ENCODE data around the gene ITGB1BP1. TPM values are rescaled to one million over a fixed set of nuclear protein-coding genes. Genes with fewer than 3 reads are reported as not detected.

The ITGB1BP1 gene
- total RNA-seq, 4 donors from 2014 or later, result 32.0 to 106 (median 45.1) TPM

GRCh38 chr2:9360701-9361100 lies 62.6 kb downstream of the ITGB1BP1 start:
- Histone ChIP-seq H3K27me3 (no peaks in the 10 kb centered on the region), H3K27ac (no peak overlapping the region), H3K4me1 (no peaks in the 10 kb centered on the region), H3K9me3 (no peaks in the 10 kb centered on the region), H3K4me3 (no peak overlapping the region), H3K36me3 (no peaks in the 10 kb centered on the region)
- no peak for DNase-seq
- intact Hi-C loops (cut with DNase I; ENCODE audit: low total_unique reads), result no loop called here
- TF ChIP-seq CTCF (IDR thresholded peaks at IDR 0.05) (no peak), POLR2A (IDR thresholded peaks at IDR 0.05) (no peak)

GRCh38 chr2:9360110-9360509 lies 63.2 kb downstream of the ITGB1BP1 start:
- Histone ChIP-seq H3K4me3 (no peak overlapping the region), H3K27me3 (no peaks in the 10 kb centered on the region), H3K27ac (no peak overlapping the region), H3K9me3 (no peaks in the 10 kb centered on the region), H3K36me3 (no peaks in the 10 kb centered on the region), H3K4me1 (no peaks in the 10 kb centered on the region)
- no peak for DNase-seq
- intact Hi-C loops (cut with DNase I; ENCODE audit: low total_unique reads), result no loop called here
- TF ChIP-seq POLR2A (IDR thresholded peaks at IDR 0.05) (no peak), CTCF (IDR thresholded peaks at IDR 0.05) (no peak)

GRCh38 chr2:9359463-9359862 lies 63.9 kb downstream of the ITGB1BP1 start:
- H3K27ac ChIP-seq, result no peak overlapping the region
- intact Hi-C loops (cut with DNase I; ENCODE audit: low total_unique reads), result no loop called here

GRCh38 chr2:9358846-9359245 lies 64.5 kb downstream of the ITGB1BP1 start:
- intact Hi-C loops (cut with DNase I; ENCODE audit: low total_unique reads), result no loop called here
- H3K36me3 ChIP-seq, result no peaks in the 10 kb centered on the region

More at GRCh38 chr2:9359463-9359862, 63.9 kb downstream of the ITGB1BP1 start:
- TF ChIP-seq CTCF (IDR thresholded peaks at IDR 0.05), result no peak
- TF ChIP-seq POLR2A (IDR thresholded peaks at IDR 0.05), result no peak
- H3K4me3 ChIP-seq, result no peak overlapping the region
- H3K36me3 ChIP-seq, result no peaks in the 10 kb centered on the region
- H3K4me1 ChIP-seq, result no peaks in the 10 kb centered on the region
- DNase-seq, result no peak
- H3K27me3 ChIP-seq, result no peaks in the 10 kb centered on the region
- no peaks in the 10 kb centered on the region for H3K9me3 ChIP-seq

GRCh38 chr2:9356261-9356660 lies 67.1 kb downstream of the ITGB1BP1 start:
- intact Hi-C loops (cut with DNase I; ENCODE audit: low total_unique reads), result no loop called here
- no peak for TF ChIP-seq POLR2A (IDR thresholded peaks at IDR 0.05)
- TF ChIP-seq CTCF (IDR thresholded peaks at IDR 0.05), result no peak
- DNase-seq, result no peak
- H3K36me3 ChIP-seq, result no peaks in the 10 kb centered on the region
- H3K9me3 ChIP-seq, result no peaks in the 10 kb centered on the region
- no peaks in the 10 kb centered on the region for H3K27me3 ChIP-seq
- no peaks in the 10 kb centered on the region for H3K4me1 ChIP-seq
- no peak overlapping the region for H3K27ac ChIP-seq
- no peak overlapping the region for H3K4me3 ChIP-seq

More at GRCh38 chr2:9358846-9359245, 64.5 kb downstream of the ITGB1BP1 start:
- TF ChIP-seq CTCF (IDR thresholded peaks at IDR 0.05), result no peak
- TF ChIP-seq POLR2A (IDR thresholded peaks at IDR 0.05), result no peak
- no peaks in the 10 kb centered on the region for H3K9me3 ChIP-seq
- no peak overlapping the region for H3K4me3 ChIP-seq
- no peaks in the 10 kb centered on the region for H3K4me1 ChIP-seq
- H3K27me3 ChIP-seq, result no peaks in the 10 kb centered on the region
- no peak for DNase-seq
- H3K27ac ChIP-seq, result no peak overlapping the region
